B cell (primary cell): Measurements from ENCODE around the gene EHBP1.

Source experiments
- EZH2 ChIP-seq: IDR thresholded peaks from 2 replicates; pipeline ENCODE4 v1.6.1; 2012; ENCODE audit warnings: borderline replicate concordance, low read depth, mild to moderate bottlenecking, moderate library complexity, low read length; ENCODE audit not compliant: insufficient read depth, poor library complexity, severe bottlenecking
- TF ChIP-seq, protein P1 (sequence below): fragments of 200-600 bp; IDR thresholded peaks from one replicate; pipeline ENCODE4 v1.8.0; 2022; ENCODE audit warnings: antibody characterized with exemption, mild to moderate bottlenecking

DNA sequence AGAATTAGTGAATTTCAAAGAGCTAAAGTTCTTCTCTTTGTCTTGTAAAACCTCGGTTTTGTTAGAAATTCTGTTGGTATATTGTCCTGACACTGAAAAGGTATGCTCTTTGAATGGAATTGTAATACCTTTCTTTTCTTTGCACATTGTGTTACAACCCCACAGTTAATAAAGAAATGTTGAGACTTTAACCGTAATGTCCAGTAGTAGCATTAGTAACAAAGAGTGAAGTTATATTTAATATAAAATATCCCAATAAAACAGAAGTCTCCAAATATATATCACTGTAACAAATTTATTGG lies 69.8 kb downstream of the EHBP1 start:
- TF ChIP-seq, protein P1, sequence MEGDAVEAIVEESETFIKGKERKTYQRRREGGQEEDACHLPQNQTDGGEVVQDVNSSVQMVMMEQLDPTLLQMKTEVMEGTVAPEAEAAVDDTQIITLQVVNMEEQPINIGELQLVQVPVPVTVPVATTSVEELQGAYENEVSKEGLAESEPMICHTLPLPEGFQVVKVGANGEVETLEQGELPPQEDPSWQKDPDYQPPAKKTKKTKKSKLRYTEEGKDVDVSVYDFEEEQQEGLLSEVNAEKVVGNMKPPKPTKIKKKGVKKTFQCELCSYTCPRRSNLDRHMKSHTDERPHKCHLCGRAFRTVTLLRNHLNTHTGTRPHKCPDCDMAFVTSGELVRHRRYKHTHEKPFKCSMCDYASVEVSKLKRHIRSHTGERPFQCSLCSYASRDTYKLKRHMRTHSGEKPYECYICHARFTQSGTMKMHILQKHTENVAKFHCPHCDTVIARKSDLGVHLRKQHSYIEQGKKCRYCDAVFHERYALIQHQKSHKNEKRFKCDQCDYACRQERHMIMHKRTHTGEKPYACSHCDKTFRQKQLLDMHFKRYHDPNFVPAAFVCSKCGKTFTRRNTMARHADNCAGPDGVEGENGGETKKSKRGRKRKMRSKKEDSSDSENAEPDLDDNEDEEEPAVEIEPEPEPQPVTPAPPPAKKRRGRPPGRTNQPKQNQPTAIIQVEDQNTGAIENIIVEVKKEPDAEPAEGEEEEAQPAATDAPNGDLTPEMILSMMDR, result no peak
- no peak for TF ChIP-seq EZH2
